Activated CD4-positive, alpha-beta T cell treated with anti-CD3 and anti-CD28 coated beads, Interleukin-2, amount 50 U/mL, for 4 hours (primary cell): ENCODE data around the gene GOLGA6L4.
"Not testable (repeated sequence)": the region's sequence is repeated elsewhere in the genome, so short reads cannot be mapped to it uniquely, and the experiment has no call there.

Experiments
- DNase-seq, 2 experiments: peaks; one replicate each; pipeline ENCODE4 v3.0.0-alpha.2; 2020

GOLGA6L4 gene, protein sequence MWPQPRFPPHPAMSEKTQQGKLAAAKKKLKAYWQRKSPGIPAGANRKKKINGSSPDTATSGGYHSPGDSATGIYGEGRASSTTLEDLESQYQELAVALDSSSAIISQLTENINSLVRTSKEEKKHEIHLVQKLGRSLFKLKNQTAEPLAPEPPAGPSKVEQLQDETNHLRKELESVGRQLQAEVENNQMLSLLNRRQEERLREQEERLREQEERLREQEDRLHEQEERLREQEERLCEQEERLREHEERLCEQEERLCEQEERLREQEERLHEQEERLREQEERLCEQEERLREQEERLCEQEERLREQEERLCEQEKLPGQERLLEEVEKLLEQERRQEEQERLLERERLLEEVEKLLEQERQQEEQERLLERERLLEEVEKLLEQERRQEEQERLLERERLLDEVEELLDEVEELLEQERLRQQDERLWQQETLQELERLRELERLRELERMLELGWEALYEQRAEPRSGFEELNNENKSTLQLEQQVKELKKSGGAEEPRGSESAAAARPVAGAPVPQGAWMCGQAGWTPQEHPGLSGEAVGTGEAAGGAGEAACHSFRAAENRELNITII

DNA sequence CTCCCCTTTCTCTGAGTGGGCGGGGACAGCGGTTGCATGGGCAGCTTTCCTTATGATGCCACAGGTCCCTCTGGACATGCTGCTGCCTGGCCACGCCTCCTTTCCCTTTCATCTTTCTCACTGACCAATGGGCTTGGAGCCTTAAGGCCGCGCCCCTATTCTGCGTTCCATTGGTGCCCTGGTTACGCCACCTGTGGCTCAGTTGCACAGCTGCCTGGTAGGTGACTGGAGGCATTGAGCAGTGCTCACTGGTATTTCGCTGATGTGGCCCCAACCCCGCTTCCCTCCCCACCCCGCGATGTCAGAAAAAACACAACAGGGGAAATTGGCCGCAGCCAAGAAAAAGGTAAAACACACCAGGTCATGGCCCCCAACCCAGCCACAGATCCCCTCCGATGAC lies at the start of gene GOLGA6L4:
Gene GOLGA6L4, plus strand, starts transcription at position 201 of the 400 bp plus-strand sequence. Its CDS starts 62 bp downstream, at position 263.
- not testable (repeated sequence) for DNase-seq

DNA sequence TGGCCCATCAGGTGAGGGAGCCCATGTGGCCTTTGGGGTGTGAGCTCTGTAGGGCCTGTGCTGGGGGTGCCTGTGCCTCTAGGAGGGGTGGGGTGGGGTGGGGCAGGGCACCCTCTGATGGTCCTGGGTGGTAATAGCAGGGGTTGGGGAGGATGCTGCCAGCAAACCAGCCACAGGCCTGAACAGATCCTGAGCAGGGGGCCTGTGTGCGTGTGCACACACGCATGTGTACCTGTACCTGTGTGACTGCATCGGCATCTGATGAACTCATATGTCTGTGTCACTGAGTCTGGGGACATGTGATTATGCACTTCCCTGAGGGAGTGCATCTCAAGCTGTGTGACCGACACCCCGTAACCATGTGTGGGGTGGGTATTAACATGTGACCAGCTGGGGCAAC lies 42.6 kb upstream of the GOLGA6L4 start:
- not testable (repeated sequence) for DNase-seq

DNA sequence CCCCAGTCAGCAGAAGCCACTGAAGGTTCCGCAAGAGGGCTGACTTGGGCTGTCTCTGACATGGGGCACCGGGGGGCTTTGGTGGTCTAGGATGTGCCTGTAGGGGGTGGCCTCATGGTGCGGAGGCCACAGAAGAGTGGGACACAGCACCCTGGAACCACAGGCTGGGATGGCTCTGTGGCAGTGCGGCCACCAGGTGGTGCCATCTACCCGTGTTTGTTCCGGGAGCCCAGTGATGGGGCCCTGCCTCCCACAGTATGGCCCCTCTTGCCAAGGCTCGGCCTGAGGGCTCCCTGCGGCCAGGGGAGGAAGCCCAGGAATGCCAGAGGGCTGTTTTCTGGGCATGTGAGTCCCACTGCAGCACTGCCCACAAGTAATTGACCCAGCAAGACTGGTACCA lies 40.0 kb upstream of the GOLGA6L4 start:
- not testable (repeated sequence) for DNase-seq

GRCh38 chr15:84196530-84197188 lies 38.9 kb upstream of the GOLGA6L4 start:
- not testable (repeated sequence) for DNase-seq

DNA sequence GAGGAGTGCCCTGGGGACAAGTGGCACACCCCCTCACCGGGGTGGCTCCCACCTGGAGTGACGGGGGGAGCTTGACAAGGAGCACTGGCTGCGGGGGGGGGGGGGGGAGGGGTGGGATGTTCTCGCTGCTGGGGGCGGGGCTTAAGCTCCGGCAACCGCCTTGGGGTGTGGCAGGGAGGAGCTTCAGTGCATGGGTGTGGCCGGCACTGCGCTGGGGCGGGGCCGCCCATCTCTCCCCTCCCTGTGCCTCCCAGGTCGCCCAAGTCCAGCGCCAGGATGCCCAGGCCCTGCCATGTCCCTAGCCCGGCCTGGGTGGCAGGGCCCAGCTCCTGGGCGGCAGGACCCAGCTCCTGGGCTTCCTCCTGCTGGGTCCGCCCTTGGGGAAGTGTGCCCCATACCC lies 35.7 kb upstream of the GOLGA6L4 start:
- DNase-seq = not testable (repeated sequence)

GRCh38 chr15:84246441-84246840 lies 10.9 kb downstream of the GOLGA6L4 start:
- DNase-seq = not testable (repeated sequence)
